Stimulated activated CD4-positive, alpha-beta T cell treated with anti-CD3 and anti-CD28 coated beads, Interleukin-4, amount 100 ng/mL, for 1 hour (primary cell): Measurements from ENCODE around the gene CASP9.

ENCODE experiments used
- DNase-seq: peaks from one replicate; pipeline ENCODE4 v3.0.0-alpha.2; 2020

Gene CASP9

GRCh38 chr1:15444468-15445389, 79.3 kb downstream of the CASP9 start:
- no peak for DNase-seq

GRCh38 chr1:15443281-15443680, 80.7 kb downstream of the CASP9 start:
- DNase-seq = no peak

- no peak for DNase-seq
Measured at GRCh38 chr1:15442759-15443158, 81.3 kb downstream of the CASP9 start.

- no peak for DNase-seq
Measured at GRCh38 chr1:15442119-15442518, 81.9 kb downstream of the CASP9 start.
